Activated CD4-positive, alpha-beta T cell treated with anti-CD3 and anti-CD28 coated beads, Interleukin-2, Interleukin-4, amounts not matched to agents 100 ng/mL and 50 ng/mL, durations not matched to agents 16 hours and 8 hours (primary cell): ENCODE results near the gene ASAP2.

Experiments
- DNase-seq: peaks from one replicate; pipeline ENCODE4 v3.0.0-alpha.2; 2020; ENCODE audit warnings: low spot score

The ASAP2 gene

GRCh38 chr2:9325428-9325827 is 118.8 kb downstream of the ASAP2 start:
- DNase-seq, result no peak

DNA sequence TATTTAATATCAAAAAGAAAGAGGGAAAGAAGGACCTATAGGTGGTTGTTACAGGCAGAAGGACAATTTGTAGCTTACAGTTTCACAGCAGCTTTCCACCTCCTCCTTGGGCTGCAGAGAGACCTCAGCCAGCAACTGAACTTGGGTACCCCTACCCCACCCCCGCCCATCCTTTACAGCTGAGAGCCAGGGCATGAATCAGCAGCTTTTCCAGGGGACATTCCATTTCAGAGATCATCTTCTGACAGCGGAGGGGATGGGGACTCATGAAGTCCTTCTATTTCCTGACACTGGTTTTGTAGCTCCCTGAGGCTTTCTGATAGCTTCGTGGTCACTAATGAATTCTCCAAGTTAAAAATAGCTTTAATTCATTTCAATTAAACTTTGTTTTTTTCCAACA is 120.4 kb downstream of the ASAP2 start:
- DNase-seq, result no peak

DNA sequence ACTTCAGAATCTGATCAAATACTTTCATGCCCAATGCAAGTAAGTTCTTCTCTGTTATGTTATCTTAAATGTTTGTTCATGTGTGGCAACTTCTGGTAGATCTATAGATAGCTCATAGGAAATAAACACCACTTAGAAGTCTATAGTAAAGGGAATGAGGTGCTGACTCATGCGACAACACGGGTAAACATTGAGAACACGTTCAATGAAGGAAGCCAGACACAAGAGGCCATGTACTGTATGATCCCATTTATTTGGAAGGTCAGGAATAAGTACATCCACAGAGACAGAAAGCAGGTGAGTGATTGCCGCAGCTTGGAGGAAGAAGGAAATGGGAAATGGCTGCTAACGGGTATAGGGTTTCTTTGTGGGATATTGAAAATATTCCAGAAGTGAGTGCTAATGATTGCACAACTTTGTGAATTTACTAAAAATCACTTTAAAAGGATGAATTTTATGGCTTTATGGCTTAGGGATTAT is 121.3 kb downstream of the ASAP2 start:
- no peak for DNase-seq

- DNase-seq, result no peak
Measured at GRCh38 chr2:9328931-9329330, 122.3 kb downstream of the ASAP2 start.

DNA sequence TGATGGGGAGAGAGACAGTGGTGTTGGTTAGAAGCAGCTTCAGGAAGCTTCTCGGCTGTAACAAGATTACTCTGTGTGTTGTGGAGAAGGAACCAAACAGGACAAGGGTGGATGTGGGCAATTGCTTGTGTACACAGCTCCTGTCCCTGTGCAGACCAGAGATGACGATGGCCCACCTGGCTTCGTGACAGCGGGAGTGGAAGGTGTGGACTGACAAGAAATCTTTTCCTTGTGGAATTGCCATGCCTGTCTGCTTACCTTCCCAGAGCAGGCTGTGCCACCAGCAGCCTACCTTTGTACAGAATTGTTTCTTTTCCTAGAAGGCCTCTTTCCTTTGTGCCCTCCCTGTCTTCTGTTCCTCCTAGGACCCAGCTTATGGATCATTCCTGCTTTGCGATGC is 122.9 kb downstream of the ASAP2 start:
- no peak for DNase-seq

- DNase-seq, result no peak
Measured at GRCh38 chr2:9330612-9331270, 124.1 kb downstream of the ASAP2 start.

DNA sequence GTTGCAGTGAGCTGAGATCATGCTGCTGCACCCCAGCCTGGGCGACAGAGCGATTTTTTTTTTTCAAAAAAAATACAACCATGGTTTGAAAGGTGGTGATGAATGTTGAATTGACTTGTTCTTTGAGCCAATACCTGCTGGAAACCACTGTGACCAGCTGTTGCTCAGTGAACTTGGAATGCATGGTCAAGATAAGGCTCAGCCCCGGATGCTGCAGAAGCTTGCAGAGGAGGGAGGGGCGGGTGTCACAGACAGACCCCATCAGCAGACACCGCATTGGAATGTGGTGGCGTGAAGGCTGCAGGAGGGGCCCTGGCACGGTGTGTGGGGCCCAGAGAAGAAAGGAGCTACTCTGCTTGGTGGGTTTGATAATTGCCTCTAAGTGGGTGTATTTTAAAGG is 125.1 kb downstream of the ASAP2 start:
- DNase-seq, result no peak

- DNase-seq, result no peak
Measured at GRCh38 chr2:9332136-9332852, 125.7 kb downstream of the ASAP2 start.

- no peak for DNase-seq
Measured at GRCh38 chr2:9332853-9333245, 126.2 kb downstream of the ASAP2 start.

DNA sequence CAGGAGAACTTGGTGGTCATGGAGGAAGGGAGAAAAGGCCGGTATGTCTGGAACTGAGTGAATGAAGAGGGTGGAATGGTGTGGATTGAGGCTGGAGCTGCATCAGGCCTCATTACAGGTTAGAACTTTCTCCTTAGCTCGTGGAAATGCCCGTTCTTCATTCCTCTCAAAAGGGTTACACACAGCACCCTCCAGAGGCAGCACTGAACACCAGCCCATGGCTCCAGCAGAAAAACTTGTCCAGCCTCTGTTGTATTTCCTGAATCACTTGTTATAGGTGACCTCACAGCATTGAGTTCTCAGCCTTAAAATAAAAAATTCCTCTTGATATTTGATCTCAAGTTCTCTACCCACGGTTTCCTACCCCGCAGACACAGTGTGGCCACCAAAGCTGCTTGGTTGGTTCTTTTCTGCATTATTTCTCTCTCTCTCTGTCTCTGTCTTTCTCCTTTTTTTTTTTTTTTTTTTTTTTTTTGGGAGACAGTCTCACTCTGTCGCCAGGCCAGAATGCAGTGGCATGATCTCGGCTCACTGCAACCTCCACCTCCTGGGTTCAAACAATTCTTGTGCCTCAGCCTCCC is 127.1 kb downstream of the ASAP2 start:
- DNase-seq, result peak; percentile 11

DNA sequence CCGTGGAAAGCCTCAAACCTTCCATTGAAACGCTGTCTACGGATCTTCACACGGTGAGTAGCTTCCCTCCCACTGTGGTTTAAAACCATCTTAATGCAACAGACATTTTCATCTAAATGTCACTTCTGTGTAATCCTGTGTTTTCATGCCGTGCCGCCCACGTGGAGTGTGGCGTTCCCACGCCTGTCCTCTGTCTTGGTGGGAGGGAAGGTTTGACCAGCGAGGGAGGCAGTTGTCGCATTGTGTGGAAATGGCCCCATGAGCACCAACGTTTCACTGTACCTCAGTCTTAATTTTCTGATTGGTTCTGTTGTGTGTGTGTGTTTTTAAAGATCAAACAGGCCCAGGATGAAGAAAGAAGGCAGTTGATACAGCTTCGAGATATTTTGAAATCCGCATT is 128.1 kb downstream of the ASAP2 start:
- no peak for DNase-seq

- no peak for DNase-seq
Measured at GRCh38 chr2:9335322-9335832, 128.8 kb downstream of the ASAP2 start.

DNA sequence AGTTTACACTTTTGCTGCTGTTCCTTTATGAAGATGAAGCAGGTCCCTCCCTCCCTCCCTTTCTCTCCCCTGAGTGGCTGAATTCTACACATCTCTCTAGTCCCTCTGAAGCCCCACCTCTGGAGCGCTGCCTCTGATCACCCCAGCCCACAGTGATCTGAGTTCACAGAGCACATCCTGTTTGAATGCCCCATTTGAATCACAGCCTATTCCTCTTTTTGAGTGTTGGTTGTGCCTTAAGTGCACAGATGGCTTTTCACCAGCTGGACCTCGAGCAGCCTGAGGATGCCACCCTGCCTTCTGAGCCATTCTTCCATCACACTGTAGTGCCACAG is 129.6 kb downstream of the ASAP2 start:
- DNase-seq, result peak; percentile 39

DNA sequence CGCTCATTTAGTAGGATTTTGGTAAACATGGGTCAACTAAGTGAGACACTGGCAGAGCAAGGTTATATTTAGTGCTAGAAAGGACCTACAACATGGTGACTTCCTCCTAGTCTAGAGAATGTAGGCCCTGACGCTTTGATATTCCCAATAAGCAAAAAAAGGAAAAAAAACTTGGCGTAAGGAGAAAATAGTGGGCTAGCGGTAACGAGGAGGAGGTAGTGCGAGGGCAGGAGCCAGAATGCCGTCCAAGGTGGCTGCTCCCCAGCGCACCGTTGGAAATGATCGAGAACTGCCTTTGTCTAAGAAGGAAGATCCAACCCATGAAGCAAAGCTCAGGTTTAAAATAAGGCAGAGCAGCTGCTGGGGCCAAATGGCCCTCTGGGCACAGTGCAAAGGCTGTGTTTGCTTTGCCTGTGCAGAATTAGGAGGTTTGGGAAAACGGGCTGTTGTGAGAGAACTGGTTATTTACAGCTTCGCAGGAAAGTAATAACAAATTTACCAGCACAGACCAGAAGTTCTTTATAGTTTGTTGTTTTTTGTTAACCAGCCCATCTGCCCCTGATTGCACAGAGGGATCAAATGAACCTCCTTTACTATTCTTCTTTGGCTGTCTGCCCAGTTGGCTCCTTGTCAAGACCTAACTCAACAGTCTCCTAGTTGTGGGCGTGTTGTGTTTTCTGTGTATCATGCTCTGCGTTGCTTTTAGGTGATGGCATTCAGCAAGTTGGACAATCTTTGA is 130.1 kb downstream of the ASAP2 start:
- no peak for DNase-seq

DNA sequence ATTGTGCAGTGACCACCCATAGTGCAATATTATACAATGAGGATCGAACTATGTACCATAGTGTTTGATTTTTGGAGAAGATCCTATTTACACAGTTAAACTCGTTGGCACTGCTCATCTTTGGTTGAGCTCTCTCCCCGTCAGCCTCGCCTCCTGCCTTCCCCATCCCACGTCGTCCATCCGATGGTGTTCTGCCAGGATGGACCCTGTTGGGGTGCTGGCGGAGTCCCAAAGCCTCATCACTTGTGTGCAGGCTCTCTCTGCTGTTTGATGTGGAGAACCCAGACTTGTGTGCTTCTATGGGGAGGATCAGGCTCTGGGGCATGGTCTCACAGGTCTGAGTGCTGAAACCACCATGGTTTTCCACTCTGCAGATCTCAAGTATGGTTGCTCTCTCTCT is 131.3 kb downstream of the ASAP2 start:
- DNase-seq, result no peak

DNA sequence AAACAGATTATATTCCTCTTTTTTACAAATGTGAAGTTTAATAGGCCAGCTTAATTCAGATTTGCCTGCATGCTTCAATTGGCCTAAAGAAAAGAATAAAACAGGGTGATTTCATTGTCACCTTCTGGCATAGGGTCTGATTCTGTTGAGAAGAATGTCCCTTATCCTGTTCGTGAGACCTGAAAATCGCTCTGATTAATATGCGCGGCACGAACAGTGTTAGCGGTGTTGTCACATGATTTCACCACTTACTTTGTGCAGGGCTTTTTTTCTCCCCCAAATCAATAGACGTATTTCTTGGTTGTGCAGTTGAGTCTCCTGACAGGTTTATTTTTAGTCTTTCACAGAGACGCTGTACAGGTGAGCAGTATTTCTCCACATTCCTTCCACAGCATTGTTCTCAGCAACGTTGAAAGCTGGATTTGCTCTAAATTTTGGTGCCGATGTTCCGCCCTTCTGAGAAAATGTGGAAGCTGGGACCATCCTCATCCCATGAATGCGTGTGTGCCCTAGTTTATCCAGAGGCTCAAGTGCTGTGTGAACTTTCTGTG is 134.8 kb downstream of the ASAP2 start:
- no peak for DNase-seq

DNA sequence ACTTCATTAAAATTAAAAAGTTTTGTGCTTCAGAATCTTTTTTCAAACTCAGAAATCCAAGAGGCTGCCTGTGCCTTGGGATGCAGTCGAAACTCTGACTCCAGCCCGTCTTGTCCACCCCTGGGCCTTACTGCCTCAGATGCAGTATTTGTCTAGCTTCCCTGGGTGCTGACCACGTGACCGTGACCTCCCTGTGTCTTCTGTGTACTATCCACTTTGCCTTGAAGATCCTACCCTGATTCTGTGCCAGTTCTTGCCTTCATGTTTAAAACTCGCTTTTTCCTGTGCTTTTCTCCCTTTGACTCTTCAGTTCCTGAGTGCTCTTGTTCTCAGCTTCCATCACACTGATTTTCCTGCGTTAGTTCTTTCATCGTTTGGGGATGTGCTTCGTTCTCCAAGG is 136.0 kb downstream of the ASAP2 start:
- DNase-seq, result no peak

- no peak for DNase-seq
Measured at GRCh38 chr2:9343524-9343923, 136.9 kb downstream of the ASAP2 start.

GRCh38 chr2:9344434-9344833 is 137.8 kb downstream of the ASAP2 start:
- no peak for DNase-seq

DNA sequence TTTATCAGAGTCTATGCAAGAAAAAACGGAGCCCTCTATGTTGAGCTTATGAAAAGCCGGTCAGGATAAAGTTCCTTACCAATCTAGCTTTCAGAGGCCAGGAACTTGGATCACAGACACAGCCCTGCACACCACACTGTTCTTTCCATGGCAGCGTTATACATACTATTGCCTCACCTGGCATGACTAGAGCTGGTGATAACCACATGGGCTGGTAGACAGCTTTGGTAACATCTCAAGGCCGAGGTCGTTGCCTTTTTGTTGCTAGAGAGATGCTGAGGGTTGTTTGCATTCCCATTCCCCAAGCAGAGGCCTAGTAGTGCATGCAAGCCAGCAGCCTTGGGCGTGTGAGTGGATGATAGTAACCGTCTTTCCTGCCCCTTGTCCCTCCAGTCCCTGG is 138.7 kb downstream of the ASAP2 start:
- no peak for DNase-seq

DNA sequence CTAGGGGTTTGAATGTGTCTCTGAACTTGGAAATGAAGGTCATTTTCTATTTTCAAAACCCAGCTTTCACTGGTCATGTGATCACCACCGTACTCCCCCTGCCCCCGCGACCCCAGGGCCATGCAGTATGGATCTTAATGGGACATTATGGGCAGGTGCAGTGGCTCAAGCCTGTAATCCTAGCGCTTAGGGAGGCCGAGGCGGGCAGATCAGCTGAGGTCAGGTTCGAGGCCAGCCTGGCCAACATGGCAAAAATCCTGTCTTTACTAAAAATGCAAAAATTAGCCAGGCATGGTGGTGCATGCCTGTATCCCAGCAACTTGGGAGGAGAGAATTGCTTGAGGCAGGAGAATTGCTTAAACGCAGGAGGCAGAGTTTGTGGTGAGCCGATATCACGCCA is 139.4 kb downstream of the ASAP2 start:
- no peak for DNase-seq

GRCh38 chr2:9346885-9347284 is 140.3 kb downstream of the ASAP2 start:
- DNase-seq, result no peak
